WERI-Rb-1 (cell line): ENCODE measurements around the gene TECPR2.

Experiments used
- DNase-seq: peaks from one replicate; pipeline ENCODE4 v3.0.0-alpha.2; 2020
- H3K27ac ChIP-seq: fragments of 250-450 bp; sonication (Bioruptor Pico); 2 replicates; pipeline ENCODE4 v1.5.1; 2020; ENCODE audit warnings: mild to moderate bottlenecking, moderate library complexity
- H3K27me3 ChIP-seq: fragments of 250-450 bp; sonication (Bioruptor Pico); 2 replicates; pipeline ENCODE4 v1.5.1; 2021; ENCODE audit warnings: mild to moderate bottlenecking, low read depth, moderate library complexity; ENCODE audit not compliant: insufficient read depth, severe bottlenecking
- H3K36me3 ChIP-seq: fragments of 250-450 bp; sonication (Bioruptor Pico); 2 replicates; pipeline ENCODE4 v1.5.1; 2020; ENCODE audit warnings: mild to moderate bottlenecking, moderate library complexity
- H3K4me3 ChIP-seq: 2 replicates; pipeline ENCODE4 v1.5.1; 2011; ENCODE audit warnings: low read depth, mild to moderate bottlenecking, control low read depth, low read length
- H3K9me3 ChIP-seq: fragments of 250-450 bp; sonication (Bioruptor Pico); 2 replicates; pipeline ENCODE4 v1.5.1; 2021; ENCODE audit warnings: mild to moderate bottlenecking, moderate library complexity; ENCODE audit not compliant: severe bottlenecking
- TF ChIP-seq, protein P1 (sequence below): IDR thresholded peaks from 2 replicates; pipeline ENCODE4 v1.5.1; 2011; ENCODE audit warnings: low read depth, mild to moderate bottlenecking, control low read depth, inconsistent platforms, low read length

TECPR2 gene

GRCh38 chr14:102342238-102342637, 20.5 kb upstream of the TECPR2 start:
- no peak overlapping the region for H3K27ac ChIP-seq
- TF ChIP-seq, protein P1, sequence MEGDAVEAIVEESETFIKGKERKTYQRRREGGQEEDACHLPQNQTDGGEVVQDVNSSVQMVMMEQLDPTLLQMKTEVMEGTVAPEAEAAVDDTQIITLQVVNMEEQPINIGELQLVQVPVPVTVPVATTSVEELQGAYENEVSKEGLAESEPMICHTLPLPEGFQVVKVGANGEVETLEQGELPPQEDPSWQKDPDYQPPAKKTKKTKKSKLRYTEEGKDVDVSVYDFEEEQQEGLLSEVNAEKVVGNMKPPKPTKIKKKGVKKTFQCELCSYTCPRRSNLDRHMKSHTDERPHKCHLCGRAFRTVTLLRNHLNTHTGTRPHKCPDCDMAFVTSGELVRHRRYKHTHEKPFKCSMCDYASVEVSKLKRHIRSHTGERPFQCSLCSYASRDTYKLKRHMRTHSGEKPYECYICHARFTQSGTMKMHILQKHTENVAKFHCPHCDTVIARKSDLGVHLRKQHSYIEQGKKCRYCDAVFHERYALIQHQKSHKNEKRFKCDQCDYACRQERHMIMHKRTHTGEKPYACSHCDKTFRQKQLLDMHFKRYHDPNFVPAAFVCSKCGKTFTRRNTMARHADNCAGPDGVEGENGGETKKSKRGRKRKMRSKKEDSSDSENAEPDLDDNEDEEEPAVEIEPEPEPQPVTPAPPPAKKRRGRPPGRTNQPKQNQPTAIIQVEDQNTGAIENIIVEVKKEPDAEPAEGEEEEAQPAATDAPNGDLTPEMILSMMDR, result no peak
- H3K9me3 ChIP-seq, result no peaks in the 10 kb centered on the region
- H3K4me3 ChIP-seq, result no peak overlapping the region
- no peaks in the 10 kb centered on the region for H3K27me3 ChIP-seq
- H3K36me3 ChIP-seq, result peaks cover 45% of the 10 kb centered on the region
- DNase-seq, result no peak

DNA sequence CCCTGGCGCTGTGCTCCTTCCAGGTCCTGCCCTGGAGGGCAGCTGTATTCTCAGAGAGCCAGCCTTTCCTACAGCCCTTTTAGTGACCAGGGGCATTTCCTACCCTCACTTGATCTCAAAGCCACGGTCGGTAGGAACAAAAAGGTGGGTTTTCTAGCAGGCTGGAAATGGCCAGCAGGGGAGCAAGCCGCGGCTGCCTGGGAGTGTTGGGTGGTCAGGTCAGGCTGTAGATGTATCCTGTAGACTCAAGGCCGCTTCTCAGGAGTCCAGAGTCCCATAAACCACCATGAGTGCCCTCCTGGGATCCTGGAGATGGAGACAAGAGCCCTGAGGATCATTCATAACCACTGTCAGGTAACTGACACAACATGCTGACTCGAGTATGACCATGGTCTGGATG, 18.7 kb upstream of the TECPR2 start:
- Histone ChIP-seq H3K27me3 (no peaks in the 10 kb centered on the region), H3K27ac (no peak overlapping the region), H3K4me3 (no peak overlapping the region), H3K9me3 (no peaks in the 10 kb centered on the region), H3K36me3 (peaks cover 48% of the 10 kb centered on the region)
- DNase-seq, result no peak
- TF ChIP-seq, protein P1, result no peak

DNA sequence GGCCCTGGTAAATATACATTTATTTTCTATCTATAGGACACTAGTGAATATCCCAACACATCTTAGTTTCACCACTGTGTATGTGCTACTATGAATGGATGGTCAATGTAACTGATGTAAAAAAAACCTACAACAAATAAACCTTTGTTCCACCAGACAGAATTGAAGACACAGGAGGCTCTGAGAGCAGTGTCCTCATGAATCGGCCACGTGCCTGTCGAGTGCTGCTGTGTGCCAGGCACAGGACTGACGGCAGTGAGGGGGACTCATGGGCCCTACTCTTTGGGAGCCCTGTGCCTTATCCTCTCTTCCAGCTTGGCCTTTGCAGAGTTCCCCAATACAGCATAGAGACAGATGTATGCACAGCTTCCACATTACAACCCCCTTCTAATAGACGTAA, 18.3 kb upstream of the TECPR2 start:
- no peak overlapping the region for H3K4me3 ChIP-seq
- H3K36me3 ChIP-seq, result peaks cover 44% of the 10 kb centered on the region
- no peak for DNase-seq
- H3K9me3 ChIP-seq, result no peaks in the 10 kb centered on the region
- H3K27me3 ChIP-seq, result no peaks in the 10 kb centered on the region
- TF ChIP-seq, protein P1, result no peak
- no peak overlapping the region for H3K27ac ChIP-seq

- H3K27ac ChIP-seq, result no peak overlapping the region
- H3K36me3 ChIP-seq, result peaks cover 44% of the 10 kb centered on the region
- no peaks in the 10 kb centered on the region for H3K9me3 ChIP-seq
- TF ChIP-seq, protein P1, result no peak
- DNase-seq, result no peak
- H3K27me3 ChIP-seq, result no peaks in the 10 kb centered on the region
- H3K4me3 ChIP-seq, result no peak overlapping the region
These were observed 17.5 kb upstream of the TECPR2 start for GRCh38 chr14:102345232-102345631.

DNA sequence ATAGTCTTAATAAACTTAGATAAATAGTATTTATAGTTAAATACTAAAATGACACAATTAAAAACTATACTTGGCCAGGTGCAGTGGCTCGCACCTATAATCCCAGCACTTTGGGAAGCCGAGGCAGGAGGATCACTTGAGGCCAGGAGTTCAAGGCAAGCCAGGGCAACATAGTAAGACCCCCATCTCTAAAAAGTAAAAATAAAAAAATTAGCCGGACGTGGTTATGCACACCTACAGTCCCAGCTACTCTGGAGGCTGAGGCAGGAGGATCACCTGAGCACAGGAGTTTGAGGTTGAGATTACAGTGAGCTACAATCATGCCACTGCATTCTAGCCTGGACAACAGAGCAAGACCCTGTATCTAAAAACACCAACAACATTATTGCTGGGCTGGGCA, 16.1 kb upstream of the TECPR2 start:
- no peak for DNase-seq
- no peak overlapping the region for H3K4me3 ChIP-seq
- H3K27ac ChIP-seq, result no peak overlapping the region
- H3K9me3 ChIP-seq, result no peaks in the 10 kb centered on the region
- TF ChIP-seq, protein P1, result no peak
- no peaks in the 10 kb centered on the region for H3K27me3 ChIP-seq
- peaks cover 34% of the 10 kb centered on the region for H3K36me3 ChIP-seq

DNA sequence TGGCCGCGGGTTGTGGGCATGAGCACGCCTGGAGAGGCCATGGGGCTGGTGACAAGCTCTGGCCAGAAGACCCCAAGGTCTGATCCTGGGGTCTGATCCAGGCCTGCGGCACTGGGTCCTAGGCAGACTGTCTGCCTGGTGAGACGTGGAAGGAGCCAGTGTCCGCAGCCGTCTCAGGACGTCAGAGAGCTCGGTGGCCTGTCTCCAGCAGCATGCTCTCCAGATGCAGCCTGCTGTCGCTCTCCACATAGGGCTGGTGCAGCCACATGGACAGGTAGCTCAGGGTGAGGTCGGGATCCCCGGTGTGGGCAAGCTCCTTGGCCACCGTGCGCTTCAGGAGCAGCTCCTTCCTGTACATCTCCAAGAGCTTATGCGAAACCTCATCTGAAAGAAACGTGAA, 14.4 kb upstream of the TECPR2 start:
- no peak for DNase-seq
- H3K4me3 ChIP-seq, result no peak overlapping the region
- no peaks in the 10 kb centered on the region for H3K9me3 ChIP-seq
- H3K36me3 ChIP-seq, result peaks cover 28% of the 10 kb centered on the region
- H3K27ac ChIP-seq, result no peak overlapping the region
- no peaks in the 10 kb centered on the region for H3K27me3 ChIP-seq
- TF ChIP-seq, protein P1, result no peak
